GM12892 (cell line): ENCODE data around the gene ARMC3.

Source experiments
- POLR2A ChIP-seq: IDR thresholded peaks from 2 replicates; pipeline ENCODE4 v1.6.1; 2011; ENCODE audit warnings: low read depth, low read length, control low read depth
- POLR2AphosphoS5 ChIP-seq: IDR thresholded peaks from 2 replicates; pipeline ENCODE4 v1.6.1; 2011; ENCODE audit warnings: low read depth, low read length, control low read depth
- TAF1 ChIP-seq: IDR thresholded peaks from 2 replicates; pipeline ENCODE4 v1.6.1; 2011; ENCODE audit warnings: low read depth, mild to moderate bottlenecking, control low read depth, low read length, borderline replicate concordance

- TF ChIP-seq POLR2A: no peak
- TF ChIP-seq POLR2AphosphoS5: no peak
- no peak for TF ChIP-seq TAF1
Observed at GRCh38 chr10:23015021-23015707, 87.3 kb downstream of the ARMC3 start.
